Renal cortical epithelial cell (primary cell): ENCODE data around the gene SCN2A. TPM values are rescaled to one million over a fixed set of nuclear protein-coding genes. Genes with fewer than 3 reads are reported as not detected.
"Not testable (repeated sequence)": the region's sequence is repeated elsewhere in the genome, so short reads cannot be mapped to it uniquely, and the experiment has no call there.

ENCODE experiments used
- DNase-seq: peaks from one replicate; pipeline ENCODE4 v3.0.0-alpha.2; 2011; ENCODE audit warnings: low read depth
- total RNA-seq: library from RNA; depleted of rRNA; stranded (reverse); fragments of >200 nt; gene quantifications from 2 replicates; pipeline ENCODE4 v1.2.3, GENCODE V29; 2014

The SCN2A gene
- total RNA-seq, 1 donor from 2014 or later: 15.1 TPM

DNA sequence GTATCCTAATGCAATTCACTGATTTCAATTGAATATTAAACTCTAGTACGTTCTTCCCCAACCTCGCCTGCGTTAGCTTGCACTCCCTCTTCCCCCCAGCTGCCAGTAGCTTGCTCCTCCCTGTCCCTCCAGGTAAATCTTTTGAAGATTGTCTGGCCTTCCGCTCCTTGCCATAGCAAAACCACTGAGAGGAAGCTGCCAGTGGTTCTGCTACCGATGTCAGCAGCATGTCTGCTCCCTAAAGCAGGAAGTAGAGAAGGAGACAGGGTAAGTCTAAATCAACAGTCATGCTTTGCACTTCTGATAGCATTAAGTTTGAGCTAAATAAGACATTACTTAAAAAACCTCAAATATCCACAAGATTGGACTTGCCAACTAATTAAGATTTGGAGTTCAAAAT lies 89.1 kb downstream of the SCN2A start:
- DNase-seq: no peak

DNA sequence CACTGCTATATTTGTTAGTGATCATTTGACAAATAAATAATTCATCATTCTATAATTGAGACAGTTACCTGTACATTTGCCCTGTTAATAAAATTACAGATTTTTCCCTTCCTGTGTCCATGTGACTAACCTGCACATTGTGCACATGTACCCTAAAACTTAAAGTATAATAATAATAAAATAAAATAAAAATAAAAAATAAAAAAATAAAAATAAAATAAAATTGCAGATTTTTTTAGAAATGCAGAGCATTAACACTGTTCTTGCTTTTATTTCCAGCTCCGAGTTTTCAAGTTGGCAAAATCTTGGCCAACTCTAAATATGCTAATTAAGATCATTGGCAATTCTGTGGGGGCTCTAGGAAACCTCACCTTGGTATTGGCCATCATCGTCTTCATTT lies 105.1 kb downstream of the SCN2A start:
- DNase-seq: not testable (repeated sequence)

DNA sequence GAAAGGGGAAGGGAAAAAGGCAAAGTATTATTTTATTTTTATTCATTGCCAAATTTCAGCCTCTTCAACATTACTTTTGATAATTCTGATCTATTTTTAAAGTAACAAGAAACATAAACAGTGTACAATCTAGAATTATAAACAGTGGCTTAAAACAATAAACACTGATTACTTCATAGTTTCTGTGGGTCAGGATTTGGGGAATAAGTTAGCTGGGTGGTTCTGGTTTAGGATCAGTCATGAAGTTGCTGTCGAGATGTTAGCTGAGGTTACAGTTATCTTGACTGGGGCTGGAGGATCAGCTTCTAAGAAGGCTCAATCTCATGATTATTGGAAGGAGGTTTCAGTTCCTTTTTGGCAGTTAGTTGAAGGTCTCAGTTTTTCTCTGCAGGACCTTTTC lies 109.2 kb downstream of the SCN2A start:
- no peak for DNase-seq

DNA sequence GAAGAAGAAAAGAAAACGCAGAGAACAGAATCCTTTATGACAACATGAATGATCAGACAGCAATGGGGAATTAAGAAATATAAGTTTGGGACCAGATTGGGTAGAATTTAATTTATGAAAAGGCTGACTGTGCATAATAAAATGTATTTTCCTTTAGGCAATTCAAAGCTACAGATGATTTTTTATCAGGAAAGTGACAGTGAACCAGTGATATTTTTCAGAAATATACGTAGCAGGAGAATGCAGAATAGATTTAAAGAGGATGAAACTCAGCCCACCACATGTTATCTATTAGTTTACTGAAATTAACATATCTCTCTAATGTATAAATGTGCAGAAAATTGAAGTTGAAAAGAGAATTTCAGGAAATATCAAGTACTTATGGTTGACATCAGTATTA lies 110.0 kb downstream of the SCN2A start:
- no peak for DNase-seq

DNA sequence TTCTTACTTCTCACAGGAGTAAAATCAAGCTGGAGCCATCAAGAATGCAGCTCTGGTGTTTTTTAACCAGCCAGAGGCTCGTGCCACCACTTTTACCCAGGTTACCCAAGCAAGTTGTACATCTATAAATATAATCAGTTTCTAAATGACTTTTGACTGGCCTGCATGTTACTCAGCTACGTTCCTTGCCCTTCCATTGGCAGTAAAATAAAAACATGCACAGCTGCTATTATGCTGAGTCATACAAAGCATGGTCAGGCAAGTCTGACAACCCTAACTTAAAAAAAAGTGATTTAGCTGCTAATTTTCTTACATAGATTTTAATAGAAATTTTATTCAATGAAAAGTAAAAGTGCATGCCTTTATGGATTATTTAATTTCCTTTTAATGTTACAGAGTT lies 118.5 kb downstream of the SCN2A start:
- DNase-seq: peak; percentile 91

DNA sequence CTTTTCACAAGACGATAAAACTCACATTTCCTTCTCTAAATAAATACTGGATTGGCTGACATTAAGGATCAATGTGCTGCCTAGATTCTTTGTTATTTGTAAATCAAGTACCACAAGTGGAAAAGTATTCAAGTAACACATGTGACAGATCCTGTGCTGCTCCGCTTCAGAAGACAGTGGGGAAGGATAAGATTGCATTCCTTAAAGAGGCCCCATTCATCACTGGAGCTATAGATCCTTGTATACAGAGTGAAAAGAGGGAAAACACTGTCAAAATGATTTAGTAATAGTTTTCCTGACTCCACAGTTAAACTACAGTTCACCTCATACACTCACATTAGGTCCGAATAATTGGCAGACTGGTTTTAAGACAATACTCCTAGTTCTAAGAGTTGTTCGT lies 122.3 kb downstream of the SCN2A start:
- no peak for DNase-seq

DNA sequence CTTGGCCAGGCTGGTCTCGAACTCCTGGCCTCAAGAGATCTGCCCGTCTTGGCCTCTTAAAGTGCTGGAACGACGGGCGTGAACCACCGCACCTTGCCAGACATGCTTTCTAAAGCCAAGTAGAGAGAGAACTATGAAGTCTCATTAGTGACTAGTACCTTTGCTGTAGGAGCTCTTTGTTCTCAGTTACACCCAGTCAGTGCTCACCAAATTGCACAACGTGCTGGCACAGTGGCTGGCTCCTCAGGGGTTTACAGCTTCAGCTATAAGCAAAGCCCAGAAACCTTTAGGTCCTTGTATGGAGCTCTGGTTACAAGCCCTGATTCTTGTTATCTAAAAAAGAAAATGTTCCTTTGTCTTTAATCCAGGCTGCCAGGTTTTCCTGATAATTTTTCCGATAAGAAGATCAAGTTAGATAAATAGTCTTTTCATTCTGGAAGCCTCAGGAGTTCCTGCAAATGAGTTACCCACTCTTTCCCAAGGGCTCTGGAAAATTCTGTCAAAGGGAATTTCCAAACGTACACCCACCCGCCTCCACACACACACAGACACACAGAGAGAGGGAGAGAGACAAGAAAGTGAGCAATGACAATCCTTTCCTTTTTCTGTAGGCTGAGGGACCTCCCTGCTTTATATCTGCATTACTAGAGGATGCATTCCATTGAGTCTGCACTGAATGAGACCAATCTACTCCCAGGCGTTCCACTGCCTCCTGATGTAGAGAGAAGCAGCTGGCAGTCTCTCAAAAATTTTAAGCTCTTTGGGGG lies 130.1 kb downstream of the SCN2A start:
- DNase-seq: no peak

DNA sequence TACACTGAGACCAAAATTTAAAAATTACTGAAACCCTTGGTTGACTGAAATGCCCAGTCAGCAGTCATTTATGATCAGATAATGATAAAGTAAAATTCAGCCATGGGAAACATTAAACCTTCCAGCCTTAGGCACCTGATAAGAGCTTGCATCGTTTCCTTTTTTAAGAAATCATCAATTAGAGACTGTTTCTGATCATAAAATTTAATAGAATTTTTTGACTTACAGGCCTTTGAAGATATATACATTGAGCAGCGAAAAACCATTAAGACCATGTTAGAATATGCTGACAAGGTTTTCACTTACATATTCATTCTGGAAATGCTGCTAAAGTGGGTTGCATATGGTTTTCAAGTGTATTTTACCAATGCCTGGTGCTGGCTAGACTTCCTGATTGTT lies 130.7 kb downstream of the SCN2A start:
- DNase-seq: no peak

DNA sequence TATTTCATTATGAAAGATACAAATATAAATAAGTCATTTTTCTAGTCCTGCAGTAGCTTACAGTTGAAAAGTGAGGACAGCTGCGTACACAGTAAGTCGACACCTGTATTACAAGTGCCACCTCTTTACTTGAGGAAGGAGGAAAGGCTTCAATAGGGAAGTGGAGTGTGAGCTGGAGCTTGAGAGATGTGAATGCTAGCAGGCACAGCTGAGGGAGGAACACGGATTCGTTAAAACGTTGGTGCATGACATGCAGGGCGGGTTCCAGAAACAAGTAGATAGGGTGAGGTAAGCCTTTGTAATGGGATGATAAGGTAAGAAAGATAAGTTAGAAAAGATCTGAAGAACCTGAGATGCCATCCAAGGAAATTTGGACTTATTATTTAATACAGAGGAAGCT lies 132.1 kb downstream of the SCN2A start:
- no peak for DNase-seq

DNA sequence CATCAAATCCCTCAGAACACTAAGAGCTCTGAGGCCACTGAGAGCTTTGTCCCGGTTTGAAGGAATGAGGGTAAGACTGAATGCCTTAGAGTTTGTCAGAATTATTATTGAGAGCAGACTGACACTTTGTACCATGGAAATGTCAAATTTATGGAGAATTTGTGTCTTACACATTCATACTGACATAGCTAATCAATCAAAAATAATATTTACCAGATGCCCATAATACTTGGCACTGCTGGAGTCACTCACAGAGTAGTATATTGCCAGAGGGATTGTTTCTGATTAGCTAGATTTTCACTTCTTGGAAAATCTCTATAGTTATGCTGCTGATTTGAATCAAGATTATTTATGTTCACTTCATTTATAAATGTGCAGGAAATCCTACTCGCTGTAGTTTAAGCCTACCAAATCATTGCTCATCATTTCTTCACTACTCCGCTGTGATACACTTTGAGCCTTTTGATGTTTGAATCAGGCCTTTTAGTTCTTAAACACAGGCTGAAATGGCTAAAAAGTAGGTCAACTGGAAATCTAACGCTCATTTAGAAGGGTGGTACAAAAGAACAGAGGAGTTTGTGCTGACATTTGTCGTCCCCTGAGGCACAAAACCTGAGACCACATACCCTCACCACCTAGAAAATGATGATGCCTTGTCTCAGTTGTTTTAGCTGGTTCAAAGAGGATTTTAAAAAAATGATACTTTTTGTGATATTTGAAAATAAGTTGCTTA lies 134.2 kb downstream of the SCN2A start:
- DNase-seq: no peak

DNA sequence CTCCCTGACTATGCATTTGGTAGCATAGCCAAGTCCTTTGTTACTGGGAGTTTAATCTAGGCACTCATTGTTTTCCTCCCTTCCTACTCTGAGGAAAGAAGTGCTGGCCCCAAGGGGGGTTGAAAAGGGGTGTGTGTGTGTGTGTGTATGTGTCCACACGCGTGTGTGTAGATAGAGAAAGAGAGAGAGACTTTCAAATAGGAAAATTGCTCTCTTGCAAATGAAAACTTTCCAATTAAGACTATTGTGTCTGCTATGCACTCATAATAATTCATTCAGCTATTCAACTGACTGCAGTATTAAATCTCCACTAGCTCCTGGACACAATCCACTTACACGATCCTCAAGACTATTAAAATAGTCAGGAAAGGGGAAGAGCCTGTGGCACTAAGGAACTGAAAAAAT lies 137.4 kb downstream of the SCN2A start:
- no peak for DNase-seq

DNA sequence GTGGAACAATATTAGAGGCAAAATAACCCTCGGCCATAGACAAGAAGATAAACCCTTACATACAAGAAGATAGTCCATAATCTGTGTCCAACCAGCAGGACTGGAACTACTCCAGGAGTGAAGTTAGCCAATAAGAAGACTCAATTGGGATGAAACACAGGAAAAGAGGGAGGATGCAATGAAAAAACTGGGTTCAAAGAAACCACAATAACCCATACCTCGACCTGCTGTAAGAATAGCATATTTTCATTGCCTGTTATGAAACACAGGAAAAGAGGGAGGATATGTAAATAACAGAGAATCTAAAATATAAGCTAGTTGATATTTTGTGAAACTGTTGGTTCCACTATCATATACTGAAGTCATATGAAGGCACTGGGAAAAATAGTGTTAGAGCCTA lies 143.1 kb downstream of the SCN2A start:
- no peak for DNase-seq

DNA sequence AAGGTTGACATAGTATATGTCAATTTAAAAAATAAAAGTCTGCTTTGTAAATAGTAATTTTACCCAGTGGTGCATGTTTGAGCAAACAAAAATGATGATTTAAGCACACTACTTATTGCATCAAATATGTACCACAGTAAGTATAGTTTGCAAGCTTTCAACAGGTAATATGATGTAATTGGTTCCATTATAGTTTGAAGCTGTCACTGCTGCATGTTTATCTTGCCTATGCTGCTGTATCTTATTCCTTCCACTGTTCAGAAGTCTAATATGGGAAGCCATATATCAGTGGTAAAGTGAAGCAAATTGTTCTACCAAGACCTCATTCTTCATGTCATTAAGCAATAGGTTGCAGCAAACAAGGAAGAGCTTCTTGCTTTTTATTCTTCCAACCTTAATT lies 151.7 kb downstream of the SCN2A start:
- no peak for DNase-seq

DNA sequence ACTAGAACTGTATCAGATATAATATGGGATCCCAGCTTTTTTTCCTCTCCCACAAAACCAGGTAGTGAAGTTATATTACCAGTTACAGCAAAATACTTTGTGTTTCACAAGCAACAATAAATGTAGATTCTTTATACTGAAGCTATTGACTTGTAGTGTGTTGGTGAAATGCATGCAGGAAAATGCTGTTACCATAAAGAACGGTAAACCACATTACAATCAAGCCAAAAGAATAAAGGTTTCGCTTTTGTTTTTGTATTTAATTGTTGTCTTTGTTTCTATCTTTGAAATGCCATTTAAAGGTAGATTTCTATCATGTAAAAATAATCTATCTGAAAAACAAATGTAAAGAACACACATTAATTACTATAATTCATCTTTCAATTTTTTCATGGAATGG lies 152.6 kb downstream of the SCN2A start:
- DNase-seq: no peak

DNA sequence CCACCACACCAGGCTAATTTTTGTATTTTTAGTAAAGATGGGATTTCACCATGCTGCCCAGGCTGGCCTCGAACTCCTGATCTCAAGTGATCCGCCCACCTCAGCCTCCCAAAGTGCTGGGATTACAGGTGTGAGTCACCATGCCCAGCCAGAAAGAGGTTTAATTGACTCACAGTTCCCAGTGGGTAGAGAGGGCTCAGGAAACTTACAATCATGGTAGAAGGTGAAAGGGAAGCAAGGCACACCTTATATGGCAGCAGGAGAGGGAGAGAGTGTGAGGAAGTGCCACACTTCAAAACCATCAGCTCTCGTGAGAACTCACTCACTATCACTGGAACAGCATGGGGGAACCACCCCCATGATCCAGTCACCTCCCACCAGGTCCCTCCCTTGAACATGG lies 159.4 kb downstream of the SCN2A start:
- not testable (repeated sequence) for DNase-seq

DNA sequence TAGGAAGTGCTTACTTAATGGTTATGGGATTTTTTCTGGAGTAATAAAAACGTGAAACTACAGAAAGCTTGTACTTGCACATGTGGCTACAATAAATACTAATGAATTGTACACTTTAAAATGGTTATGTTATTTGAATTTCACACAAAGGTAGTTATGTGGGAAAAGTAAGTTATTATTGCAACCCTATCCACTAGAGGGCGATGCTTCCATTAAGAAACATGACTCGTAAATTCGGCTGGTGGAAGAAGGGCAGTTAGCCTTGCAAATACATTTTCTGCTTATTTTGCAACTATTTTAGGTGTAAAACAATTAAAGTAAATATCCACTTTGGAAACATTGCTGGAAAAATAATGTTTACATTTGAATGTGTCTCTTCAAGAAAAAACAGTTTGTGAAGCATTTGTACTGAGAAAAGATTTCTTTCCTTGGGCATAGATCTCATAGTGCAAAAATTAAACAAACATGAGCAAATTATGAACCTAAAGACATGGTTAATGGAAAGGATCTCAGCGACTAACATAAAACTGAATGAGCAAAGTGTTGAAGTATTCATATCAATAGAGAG lies 162.2 kb downstream of the SCN2A start:
- DNase-seq: peak; percentile 79

DNA sequence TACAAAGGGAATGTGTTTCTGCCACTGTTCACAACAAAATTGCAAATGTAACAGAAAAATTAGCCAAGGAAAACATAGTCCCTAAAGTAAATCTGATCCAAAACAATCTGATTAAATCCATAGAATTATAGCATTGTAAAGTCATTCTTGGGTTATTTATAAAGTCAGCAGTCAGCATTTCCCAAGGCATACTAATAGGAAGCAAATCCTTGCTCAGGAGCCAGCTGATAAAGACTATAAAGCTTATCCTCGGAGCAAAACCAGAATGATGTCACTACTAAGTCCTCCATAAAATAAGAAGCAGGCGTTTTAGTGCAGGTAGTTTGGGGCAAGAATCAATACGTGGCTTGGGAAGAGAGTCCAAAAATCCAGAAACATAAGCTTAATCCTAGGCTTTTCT lies 162.9 kb downstream of the SCN2A start:
- no peak for DNase-seq

DNA sequence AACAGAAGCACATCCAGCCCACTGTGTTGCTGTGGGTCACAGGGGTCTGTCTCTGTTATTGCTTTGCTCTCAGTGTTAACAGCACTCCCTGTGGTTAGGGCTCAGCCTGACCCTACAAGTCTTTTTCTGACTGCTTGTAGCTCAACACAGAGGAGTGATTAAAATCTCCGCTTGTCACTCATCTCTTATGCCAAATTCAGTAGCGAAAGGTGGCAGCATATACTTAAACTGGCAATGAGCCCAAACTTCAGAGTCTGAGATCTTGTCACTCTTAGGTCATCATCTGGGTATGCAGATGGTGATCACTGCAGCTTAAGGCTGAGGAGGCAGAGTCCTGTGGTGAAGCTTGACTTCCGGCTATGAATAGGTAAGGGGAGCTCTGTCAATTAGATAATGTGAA lies 167.0 kb downstream of the SCN2A start:
- DNase-seq: peak; percentile 49

DNA sequence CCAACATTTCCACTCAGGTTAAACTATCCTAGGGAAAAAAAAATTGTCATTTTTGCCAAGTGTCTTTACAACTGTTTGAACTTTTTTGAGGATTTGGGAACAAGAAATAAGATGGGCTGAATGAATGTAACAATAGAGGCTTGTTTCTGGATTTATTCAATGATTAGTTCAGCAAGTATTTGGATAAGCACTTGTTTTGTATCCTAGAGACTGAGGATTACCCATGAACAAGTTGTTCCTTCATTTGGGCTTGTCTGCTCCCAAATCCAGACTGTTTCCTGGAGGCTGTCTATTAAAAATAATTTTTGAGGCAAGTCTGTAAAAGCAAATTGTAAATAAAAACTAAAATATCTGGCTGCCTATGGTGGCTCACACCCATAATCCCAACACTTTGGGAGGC lies 168.3 kb downstream of the SCN2A start:
- no peak for DNase-seq

DNA sequence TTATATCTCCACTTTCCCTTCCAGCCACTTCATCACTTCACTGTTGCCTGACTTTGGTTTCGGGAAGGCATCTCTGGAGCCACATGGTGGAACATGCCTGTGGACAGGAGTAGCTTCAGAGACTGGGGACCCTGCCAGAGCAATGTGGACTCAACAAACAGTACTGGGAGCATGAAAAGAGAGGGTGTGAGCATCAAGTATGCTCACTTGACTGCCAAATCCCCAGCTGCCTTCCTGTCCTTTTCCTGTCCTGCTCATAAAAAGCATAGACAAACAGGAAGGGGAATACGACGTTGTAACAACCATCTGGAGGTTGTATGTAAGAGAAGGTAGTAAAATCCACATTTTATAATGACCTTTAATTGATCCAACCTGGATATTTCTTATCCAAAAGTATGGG lies 169.0 kb downstream of the SCN2A start:
- no peak for DNase-seq

DNA sequence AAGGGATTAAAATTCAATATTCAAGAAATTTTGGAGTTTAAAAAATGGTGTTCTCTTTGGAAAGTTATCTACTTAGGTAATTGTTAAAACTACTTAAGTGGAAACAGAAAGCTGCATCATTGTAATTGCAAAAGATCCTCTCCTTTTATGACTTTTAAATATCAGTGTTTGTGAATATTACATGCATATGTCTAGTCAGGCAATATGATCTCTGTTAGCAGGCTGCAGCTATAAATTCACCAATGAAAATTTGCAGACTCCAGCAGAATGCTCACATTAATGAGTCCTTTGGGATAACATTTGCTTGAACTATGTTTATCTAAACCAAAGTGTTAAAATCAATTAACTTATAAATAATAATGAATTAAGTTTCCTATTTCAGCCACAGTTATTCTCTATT lies 171.1 kb downstream of the SCN2A start:
- DNase-seq: no peak

DNA sequence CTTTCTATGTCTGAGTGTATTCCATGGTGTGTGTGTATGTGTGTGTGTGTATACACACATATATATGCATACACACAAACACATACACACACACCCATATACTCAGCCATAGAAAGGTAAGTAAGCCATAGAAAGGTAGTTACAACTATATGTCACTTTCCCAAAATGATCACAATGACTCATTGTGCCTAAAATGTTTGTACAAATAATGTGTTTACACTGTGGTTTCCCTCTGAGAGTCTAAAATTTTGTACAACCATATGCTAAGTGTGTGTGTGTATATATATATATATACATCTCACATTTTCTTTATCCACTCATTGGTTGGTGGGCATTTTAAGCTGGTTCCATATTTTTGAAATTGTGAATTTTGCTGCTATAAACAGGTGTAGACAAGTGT lies 175.0 kb downstream of the SCN2A start:
- no peak for DNase-seq

DNA sequence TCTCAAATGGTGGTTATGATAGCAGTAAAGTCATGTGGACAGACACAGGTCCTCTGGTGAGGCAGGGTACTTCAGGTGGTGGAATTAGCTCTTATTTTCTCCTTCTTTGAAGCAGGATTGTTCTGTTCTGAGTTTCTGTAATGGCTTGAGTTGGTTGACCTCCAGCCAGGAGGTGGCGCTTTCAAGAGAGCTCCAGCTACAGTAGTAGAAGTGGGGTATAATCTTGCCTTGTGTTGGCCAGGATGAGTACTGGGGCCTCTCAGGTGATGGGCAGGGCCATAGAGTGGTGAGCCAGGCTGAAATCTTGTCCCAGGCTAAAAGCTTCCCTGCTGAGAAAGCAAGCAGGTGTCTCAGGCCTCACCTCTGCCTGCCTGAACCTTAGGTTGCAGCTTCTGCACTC lies 177.8 kb downstream of the SCN2A start:
- no peak for DNase-seq
